ENCODE results near the gene SIGLEC6. TPM values are rescaled to one million over a fixed set of nuclear protein-coding genes. Genes with fewer than 3 reads are reported as not detected.
A peak's percentile ranks its signal among the peaks of the same experiment; 100 is the strongest.

SIGLEC6 gene
- total RNA-seq, 1 donor from 2014 or later = 6.6 TPM

DNA sequence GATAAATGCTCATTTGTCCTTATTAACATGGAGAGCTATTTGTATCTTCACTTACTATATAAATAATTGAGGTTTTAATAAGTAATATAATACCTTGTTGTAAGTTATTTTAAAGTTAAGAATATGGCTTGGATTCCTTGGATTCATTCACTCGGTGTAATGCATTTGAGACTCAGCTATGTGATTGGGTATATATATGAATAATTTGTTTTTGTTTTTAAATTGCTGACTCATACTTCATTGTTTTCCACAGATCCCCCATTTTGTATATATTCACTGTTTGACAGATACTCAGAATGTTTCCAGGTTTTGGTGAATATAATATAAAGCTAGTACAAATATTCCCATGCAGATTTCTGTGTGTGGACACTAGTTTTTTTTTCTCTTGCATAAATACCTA is 59.9 kb downstream of the SIGLEC6 start:
- H3K9me3 ChIP-seq = no peaks in the 10 kb centered on the region
- H3K27me3 ChIP-seq = no peaks in the 10 kb centered on the region
- H3K4me1 ChIP-seq = no peaks in the 10 kb centered on the region
- DNase-seq (ENCODE audit: low spot score in 2 of 2) = no peak
- intact Hi-C loops (cut with DNase I) = loop anchor here (10.0 kb wide), 1 partner anchor 303 kb away; no protein-coding TSS in a partner anchor
- TF ChIP-seq CTCF (IDR thresholded peaks at IDR 0.05) = no peak
- no peak overlapping the region for H3K27ac ChIP-seq
- no peaks in the 10 kb centered on the region for H3K36me3 ChIP-seq
- H3K4me3 ChIP-seq = no peak overlapping the region

DNA sequence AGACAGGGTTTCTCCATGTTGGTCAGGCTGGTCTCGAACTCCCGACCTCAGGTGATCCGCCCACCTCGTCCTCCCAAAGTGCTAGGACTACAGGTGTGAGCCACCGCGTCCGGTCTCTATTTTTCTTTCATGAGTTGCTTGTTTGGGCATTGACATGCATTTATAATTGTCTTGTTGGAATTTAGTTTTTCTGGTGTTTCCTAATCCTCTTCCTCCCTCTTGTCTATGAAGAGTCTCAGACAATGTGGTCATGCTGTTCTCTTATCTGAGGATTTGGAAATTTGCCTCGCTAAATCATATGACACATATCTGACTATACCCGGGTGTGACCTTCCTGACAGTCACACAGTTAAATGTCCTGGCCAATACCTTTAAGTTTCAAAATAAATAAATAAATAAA is 60.5 kb downstream of the SIGLEC6 start:
- H3K9me3 ChIP-seq = no peaks in the 10 kb centered on the region
- H3K27ac ChIP-seq = no peak overlapping the region
- H3K4me3 ChIP-seq = no peak overlapping the region
- no peak for TF ChIP-seq CTCF (IDR thresholded peaks at IDR 0.05)
- DNase-seq (ENCODE audit: low spot score in 2 of 2) = peak in 1 of 2 donors; percentile 35
- intact Hi-C loops (cut with DNase I) = loop anchor here (10.0 kb wide), 1 partner anchor 304 kb away; no protein-coding TSS in a partner anchor
- H3K36me3 ChIP-seq = no peaks in the 10 kb centered on the region
- H3K27me3 ChIP-seq = no peaks in the 10 kb centered on the region
- H3K4me1 ChIP-seq = no peaks in the 10 kb centered on the region

DNA sequence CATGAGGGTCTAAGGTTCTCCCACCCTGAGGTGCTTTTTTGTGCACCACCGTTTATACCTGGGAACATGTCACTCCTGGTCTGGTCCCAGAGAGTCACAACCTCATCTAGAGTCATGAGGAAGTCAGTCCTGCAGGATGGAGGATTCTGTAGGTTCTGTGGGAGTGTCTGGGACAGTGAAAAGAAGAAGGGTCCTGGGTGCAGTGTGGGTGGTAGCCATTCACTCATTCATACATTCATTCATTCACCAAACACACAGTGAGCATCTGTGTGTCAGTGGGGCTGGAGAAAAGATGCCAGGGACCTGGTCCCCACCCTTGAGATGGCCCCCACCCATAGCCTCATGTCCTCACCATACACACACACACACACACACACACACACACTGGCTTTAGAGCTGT is 61.8 kb downstream of the SIGLEC6 start:
- Histone ChIP-seq H3K36me3 (no peaks in the 10 kb centered on the region), H3K4me3 (no peak overlapping the region), H3K27ac (no peak overlapping the region), H3K27me3 (no peaks in the 10 kb centered on the region), H3K9me3 (no peaks in the 10 kb centered on the region), H3K4me1 (no peaks in the 10 kb centered on the region)
- intact Hi-C loops (cut with DNase I) = loop anchor here (10.0 kb wide), 1 partner anchor 305 kb away; no protein-coding TSS in a partner anchor
- no peak for TF ChIP-seq CTCF (IDR thresholded peaks at IDR 0.05)
- DNase-seq (ENCODE audit: low spot score in 2 of 2) = peak in 1 of 2 donors; percentile 27

DNA sequence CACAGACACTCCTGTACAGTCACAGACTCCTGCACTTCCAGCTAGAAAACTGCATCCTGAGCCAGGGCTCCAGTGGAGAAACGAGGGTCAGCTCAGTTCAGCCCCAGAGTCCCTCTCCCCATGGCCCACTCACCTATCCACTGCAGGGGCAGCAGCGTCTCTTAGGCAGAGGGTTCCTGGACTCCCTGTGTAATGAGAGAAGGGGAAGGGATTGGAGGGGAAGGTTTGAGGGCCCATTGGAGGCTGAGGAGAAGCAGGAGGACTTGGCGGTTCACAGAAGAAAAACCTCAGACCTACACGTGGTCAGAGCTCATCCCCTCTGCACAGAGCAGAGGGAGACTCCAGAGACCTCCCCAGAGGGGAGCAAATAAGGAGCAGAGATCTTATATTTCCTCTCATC is 62.3 kb downstream of the SIGLEC6 start:
- peak in 1 of 2 donors; percentile 51 for DNase-seq (ENCODE audit: low spot score in 2 of 2)
- H3K4me3 ChIP-seq = no peak overlapping the region
- intact Hi-C loops (cut with DNase I) = no loop called here

DNA sequence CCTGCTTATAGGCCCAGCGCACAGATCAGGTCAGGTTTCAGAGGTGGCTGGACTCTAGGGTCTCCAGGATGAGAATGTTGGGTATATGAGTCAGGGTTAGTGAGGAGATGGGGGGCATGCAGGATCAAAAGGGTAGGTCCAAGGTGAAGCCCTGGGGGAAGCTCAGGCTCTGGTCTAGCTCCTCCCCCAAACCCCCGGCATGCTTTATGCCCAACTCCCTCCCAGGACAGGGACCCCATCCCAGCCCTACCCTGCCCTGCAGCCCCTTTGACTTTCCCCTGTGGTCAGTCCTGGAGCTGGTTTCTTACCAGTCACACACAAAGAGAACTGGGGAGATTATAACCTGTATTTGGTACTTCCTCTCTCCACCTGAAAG is 62.9 kb downstream of the SIGLEC6 start:
- Histone ChIP-seq H3K9me3 (no peaks in the 10 kb centered on the region), H3K36me3 (no peaks in the 10 kb centered on the region), H3K27me3 (no peaks in the 10 kb centered on the region), H3K27ac (no peak overlapping the region), H3K4me3 (no peak overlapping the region), H3K4me1 (no peaks in the 10 kb centered on the region)
- intact Hi-C loops (cut with DNase I) = no loop called here
- no peak for TF ChIP-seq CTCF (IDR thresholded peaks at IDR 0.05)
- DNase-seq (ENCODE audit: low spot score in 2 of 2) = peak in 1 of 2 donors; percentile 41

More for the DNA sequence above, 62.3 kb downstream of the SIGLEC6 start:
- Histone ChIP-seq H3K4me1 (no peaks in the 10 kb centered on the region), H3K36me3 (no peaks in the 10 kb centered on the region), H3K9me3 (no peaks in the 10 kb centered on the region), H3K27ac (no peak overlapping the region), H3K27me3 (no peaks in the 10 kb centered on the region)
- no peak for TF ChIP-seq CTCF (IDR thresholded peaks at IDR 0.05)

All from ascending aorta (tissue), 2 donors.